Activated T-helper 9 cell treated with anti-CD3 and anti-CD28 coated beads, Interleukin-2, amount 50 U/mL, for 16 hours (primary cell): ENCODE results near the gene CLCN7.
"Not testable (repeated sequence)": the region's sequence is repeated elsewhere in the genome, so short reads cannot be mapped to it uniquely, and the experiment has no call there.

Experiments
- DNase-seq: peaks from one replicate; pipeline ENCODE4 v3.0.0-alpha.2; 2020; ENCODE audit warnings: low read depth

The CLCN7 gene

DNA sequence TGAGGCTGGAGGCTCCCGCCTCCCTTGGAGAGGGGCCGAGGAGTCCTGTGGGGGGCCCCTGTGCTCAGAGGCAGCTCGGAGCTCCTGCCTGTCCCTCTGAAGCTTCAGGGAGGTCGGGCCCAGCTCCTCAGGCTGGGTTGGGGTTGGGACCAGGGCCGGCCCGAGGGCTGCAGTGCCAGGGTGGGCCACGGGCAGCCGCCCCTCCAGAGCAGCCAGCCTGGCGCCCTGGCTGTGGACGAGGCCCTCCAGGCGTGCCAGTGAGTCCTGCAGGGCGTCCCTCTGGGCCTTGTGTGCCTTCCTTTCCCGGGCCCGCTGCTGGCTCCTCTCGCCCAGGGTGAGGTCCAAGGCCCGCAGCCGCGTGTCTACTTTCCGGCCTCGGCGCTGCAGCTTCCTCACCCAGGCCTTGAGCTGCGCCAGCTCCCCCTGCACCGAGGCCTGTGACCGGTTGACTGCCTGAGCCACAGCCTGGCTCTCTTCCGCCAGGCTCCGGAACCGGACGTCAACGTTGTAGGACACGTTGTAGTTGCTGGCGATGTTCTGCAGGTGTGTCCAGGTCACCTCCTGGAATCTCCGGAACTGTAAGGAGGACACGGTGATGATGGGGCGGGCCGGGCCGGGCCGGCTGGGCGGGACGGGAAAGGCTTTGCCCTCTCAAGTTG is 12.7 kb upstream of the CLCN7 start:
- DNase-seq: no peak

DNA sequence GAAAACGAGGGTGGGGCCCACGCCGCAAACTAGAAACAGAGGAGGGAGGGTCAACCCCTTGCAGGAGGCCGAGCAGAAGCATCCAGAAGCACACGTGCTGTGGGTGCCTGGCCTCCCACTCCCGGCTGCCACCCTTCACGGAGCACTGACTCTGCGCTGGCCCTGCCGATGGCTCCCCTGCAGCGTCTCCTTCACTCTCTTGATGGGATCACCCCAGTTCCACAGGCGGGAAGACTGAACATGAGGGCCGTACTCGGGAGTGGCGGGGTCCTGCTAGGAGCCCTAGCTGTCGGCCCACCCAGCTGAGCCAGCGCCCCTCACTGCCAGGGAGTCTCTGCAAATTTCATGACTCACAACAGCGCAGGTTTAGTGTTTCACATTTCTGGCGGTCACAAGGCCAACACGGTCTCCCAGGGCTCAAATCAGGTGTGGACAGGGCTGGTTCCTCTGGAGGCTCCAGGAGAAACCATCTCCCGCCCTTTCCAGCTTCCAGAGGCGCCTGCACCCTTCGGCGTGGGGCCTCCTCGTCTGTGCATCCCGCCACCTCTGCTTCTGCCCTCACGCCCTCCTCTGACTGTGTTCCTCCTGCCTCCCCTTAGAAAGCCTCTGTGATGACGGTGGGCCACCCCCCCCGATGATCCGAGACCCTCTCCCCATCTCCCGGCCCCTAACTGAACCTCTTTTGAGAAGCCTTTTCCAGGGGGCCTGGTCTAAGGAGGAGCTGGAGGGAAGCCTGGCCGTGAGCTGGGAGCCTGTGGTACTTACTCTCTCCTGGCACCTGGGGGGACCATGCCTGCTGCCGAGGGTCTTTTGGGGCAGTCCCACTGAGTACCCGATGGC is 11.9 kb upstream of the CLCN7 start:
- DNase-seq: no peak

DNA sequence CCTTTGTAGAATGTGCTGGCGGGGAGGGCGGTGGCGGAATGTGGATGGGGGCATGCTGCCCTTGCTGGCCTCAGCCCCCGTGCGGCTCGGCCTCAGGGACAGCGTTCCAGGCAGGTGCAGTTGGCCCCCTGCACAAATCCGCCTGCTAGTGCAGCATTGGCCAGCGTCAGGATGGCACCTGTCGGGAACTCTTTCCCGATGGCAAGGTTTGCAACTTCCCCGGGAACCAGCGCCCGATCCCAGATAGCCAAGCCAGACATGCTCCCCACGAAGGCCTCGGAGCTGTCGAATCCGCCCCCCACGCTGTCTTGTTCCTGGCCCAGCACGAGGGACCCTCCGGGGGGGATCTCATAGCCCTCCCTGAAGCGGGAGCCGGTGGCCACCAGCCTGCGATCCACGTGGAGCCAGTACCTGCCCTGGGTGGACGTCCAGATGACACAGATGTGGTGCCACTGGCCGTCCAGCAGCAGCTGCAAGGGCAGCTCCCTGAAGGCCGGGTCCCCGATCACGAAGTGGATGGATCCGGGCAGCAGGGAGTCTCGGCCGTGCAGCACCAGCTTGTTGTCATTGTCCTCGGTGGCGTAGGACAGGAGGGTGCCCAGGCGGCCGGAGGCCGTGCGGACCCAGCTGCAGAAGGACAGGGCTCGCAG is 11.1 kb upstream of the CLCN7 start:
- DNase-seq: no peak

DNA sequence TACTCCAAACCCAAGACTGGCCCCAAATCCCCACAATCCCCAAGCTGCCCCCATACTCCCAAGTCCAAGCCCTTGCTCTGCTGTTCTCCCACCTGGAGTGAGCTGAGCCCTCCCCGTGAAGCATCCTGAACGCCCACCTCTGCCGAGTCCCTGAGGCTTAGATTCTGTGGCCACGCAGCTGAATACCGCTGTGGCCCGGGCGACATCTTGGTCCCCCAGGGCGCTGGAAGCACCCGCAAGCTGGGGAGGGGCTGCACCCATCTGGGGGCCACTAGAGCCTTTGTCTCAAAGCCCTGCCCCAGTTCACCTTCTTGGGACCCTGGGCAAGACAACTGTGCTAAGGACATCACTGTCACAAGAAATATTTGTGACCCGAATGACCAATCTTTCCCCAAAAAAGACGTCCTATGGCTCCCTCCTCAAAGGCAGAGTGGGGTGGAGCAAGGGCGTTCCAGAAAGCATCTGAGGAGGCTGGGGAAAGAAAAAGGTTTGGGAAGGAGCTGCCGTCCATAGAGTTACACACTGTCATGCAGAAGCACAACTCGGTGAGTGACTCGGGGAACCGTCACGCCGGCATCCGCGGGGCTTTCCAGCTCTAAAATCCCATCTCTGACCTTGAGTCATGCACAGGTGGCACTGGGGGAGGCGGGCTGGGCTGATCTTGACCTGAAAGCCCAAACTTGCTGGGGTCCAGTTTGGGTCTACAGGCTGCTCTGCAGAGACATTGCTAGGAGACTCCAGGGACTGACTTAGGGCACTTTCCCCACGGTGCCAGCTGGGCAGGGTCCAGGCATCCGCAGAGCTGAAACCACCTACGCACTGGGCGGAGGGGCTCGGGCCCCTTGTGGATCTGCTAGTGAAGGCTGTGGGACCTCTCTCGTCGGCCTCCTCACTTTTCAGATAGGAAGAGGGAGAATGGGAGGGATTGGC is 7.3 kb upstream of the CLCN7 start:
- DNase-seq: no peak

DNA sequence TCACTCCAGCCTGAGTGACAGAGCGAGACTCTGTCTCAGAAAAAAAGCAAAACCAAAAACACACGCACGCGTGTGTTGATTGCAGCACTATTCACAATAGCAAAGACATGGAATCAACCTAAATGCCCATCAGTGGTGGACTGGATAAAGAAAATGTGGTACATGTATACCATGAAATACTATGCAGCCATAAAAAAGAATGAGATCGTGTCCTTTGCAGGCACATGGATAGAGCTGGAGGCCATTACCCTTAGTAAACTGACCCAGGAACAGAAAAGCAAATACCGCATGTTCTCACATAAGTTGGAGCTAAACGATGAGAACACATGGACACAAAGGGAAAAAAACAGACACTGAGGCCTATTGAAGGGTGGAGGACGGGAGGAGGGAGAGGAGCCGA is 4.1 kb upstream of the CLCN7 start:
- not testable (repeated sequence) for DNase-seq

DNA sequence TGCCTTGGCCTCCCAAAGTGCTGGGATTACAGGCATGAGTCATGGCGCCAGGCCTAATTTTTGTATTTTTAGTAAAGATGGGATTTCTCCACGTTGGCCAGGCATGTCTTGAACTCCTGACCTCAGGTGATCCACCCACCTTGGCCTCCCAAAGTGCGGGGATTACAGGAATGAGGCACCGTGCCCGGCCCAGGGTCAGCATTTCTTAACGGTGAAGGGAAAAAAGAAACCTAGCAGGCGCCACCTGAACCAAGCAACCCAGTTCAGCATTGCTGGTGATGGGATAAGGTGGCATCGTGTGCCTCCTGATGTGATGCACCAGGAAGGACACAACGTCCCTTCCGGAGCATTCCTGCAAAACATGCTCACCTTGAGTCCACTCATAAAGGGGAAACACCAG is 2.2 kb upstream of the CLCN7 start:
- no peak for DNase-seq

DNA sequence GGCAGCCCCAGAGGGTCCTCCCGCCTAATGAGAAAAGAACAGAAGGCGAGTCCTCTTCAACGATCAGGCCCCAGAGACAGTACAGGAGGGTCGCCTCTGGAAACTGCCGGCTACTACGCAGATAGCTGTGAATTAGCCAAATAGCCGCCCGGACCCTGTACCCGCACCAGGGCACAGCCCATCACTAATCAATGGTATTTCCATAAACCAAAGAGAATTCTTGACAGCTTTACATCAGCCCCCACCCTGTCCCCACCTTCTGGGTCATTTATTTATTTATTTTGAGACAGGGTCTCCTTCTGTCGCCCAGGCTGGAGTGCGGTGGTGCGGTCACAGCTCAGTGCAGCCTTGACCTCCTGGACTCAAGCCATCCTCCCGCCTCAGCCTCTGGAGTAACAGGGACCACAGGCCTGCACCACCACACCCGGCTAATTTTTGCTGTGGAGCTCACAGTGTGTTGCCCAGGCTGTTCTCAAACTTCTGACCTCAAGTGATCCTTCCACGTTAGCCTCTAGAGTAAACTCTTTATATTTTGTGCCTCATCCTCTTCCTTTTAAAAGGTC is 805 bp upstream of the CLCN7 start:
- no peak for DNase-seq

DNA sequence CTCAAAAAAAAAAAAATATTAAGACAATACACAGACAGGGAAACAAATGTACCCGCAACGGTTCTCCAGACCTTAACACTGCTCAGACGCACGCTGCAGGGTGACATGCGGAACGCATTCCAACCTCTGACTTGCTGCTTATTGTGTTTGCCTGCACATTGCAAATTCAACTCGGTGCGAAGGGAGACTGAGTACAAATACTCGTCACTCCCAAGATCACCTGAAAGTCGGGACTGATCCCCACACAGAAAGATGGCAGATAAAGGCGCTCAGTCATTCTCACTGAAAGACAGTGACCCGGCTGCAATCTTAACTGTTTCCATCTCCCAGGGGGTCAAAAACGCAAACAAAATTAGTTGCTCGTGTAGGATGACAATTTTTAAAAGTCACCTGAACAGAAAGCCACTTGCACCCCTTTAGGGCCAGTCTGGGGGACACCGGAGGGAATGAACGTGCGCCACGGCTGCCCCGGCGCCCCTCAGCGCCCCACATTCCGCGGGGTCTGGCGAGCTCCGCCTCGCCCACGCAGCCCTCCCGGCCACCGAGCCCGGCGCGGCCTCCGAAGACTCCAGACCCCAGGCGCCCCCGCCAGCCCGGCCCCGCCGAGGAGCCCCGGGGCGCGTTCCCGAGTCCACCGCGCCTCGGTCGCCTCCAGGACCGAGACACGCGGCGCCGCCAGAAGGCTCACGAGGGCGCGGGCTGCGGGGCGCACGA is 589 bp downstream of the CLCN7 start:
- no peak for DNase-seq

DNA sequence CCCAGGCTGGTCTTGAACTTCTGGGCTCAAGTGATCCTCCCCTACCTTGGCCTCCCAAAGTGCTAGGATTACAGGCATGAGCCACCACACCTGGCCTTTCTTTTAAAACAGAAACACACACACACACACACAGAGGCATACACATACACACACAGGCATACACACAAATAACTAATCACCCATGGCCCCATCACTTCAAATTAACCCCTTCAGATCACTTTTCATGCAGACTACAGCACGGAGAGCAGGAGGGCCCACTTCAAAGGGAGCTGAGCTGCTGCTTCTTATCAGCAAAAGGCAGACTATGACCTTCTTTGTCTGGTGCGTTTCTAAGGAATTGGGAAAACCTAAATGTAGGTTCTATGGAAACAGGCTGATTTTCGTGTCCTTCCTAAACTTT is 1.9 kb downstream of the CLCN7 start:
- no peak for DNase-seq

DNA sequence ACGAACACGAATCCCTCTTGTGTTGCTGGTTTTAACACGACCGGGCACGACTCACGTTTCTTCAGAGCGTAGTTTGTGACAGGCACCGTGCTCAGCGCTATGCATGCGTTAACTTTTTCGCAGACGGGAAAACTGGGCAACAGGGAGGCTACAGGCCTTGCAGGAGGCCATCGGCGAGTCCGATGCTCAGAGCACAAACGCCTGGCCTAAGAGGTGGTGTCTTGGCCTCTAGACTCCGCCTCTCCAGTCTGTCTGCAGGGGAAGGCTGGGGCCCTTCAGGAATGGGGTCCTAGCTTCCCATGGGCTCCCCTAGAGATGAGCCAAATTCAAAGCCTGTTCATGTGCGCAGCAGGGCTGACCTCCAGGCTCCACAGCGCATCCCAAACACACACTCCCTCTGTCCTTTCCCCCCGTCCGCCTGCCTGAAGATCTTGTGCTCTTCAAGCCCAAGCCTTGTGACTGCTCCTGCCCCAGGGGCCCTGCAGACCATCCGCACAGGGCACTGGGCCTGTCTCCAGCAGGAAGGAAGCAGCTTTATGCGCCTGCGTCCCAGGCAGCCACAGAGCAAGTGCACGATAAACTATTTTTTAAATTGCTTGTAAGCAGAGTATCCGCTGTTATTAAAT is 3.1 kb downstream of the CLCN7 start:
- DNase-seq: no peak

DNA sequence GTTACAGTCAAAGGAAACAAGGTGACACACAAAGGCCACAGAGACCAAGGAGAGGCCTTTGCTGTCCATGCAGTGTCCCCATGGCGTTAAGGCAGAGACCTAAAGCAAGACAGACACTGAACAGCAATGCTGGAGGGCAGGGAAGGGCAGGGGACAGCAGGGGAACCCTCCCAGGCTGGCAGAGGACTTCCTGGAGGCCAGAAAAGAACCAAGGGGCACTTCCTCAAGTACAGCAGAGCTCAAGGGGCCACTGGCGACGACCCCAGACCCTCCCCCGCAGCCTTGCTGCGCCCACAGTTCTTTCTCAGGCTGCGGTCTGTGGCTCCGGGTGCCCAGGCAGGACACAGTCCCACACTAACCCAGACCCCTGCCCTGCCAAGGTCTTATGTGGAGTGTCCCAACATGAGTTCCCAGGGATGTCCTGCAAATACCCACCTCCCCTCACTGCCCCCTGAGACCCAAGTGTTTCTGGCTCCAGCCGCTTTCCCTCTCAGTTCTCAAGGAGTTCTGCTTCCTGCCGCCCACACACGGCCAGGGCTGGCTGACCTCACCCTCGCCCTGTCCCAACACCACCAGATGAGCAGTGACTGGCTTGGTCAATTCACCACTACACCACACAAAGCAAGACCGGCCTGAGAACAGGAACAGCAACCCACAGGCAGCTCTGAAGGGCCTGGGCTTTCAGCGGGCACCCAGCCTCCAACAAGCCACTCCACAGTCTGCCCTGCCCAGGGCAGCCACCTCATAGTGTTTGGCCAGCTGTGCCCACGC is 4.2 kb downstream of the CLCN7 start:
- no peak for DNase-seq

DNA sequence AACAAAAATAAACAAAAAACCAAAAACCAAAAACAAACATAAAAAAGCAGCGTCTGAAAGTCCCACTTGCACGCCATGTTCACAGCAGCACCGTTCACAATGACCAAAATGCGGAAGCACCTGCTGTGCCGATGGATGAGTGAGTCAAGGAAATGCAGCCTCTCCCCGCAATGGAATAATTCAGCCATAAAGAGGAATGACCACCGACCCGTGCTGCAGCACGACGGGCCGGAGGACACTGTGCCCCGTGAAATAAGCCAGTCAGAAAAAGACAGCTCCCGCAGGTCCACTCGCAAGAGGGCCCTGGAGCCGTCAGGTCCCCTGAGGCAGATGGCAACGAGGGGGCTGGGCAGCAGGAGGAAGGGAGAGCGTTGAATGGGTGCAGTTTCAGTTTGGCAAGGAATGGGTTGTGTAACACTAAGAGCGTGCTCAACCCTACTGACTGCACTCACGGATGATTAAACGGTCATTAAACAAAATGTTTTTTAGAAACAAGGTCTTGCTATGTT is 5.1 kb downstream of the CLCN7 start:
- no peak for DNase-seq

DNA sequence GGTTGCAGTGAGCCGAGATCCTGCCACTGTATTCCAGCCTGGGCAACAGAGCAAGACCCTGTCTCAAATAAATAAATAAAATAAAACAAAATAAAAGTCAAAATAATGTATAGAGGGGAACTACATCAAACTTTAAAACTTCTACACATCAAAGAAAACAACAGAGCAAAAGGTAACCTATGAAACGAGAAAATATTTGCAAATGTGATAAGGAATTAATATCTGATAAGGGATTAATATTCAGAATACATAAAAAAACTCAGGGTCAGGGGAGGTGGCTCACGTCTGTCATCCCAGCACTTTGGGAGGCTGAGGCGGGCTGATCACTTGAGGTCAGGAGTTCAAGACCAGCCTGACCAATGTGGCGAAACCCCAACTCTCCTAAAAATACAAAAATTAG is 5.7 kb downstream of the CLCN7 start:
- not testable (repeated sequence) for DNase-seq

DNA sequence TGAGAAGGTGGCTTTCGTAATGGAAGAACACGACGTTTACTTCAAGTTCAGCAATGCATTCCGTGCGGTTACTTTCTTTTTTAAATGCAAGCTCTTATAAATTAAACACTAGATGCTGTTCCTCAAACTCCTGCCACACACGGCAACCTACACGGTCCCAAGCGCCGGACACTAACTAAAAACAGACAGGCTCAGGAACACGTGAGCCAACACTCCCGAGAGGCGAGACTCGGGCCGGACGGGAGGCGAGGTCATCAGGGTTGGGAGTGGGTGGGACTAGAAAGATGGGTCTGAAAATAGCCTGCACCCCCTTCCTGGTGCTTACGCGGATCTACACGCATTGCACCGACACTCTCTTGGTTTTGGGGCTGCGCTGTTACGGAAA is 6.4 kb downstream of the CLCN7 start:
- no peak for DNase-seq

DNA sequence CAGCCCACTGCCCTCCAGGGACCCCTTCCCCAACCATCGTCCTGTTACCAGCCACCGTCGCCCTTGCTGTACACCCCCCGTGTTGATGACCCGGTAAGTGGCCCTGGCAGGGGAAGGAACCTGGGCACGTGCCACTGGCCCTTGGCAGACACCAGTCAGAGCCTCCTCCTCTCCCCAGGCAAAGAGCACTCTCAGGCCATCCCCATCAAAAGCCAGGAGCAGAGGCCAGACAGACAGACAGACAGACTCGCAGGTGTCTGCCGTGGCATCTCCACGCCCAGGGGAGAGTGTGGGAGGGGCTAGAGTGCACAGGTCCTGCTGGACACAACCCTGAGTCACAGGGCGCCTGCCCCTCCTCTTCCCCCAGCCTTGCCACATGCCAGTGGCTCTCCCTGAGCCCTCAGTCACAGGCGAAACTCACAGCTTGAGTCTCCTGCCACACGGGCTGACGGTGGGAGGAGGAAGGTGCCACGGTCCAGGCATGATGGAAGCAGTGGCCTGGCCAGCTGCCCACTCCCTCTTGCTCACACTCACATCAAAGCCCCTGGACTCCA is 7.8 kb downstream of the CLCN7 start:
- no peak for DNase-seq

DNA sequence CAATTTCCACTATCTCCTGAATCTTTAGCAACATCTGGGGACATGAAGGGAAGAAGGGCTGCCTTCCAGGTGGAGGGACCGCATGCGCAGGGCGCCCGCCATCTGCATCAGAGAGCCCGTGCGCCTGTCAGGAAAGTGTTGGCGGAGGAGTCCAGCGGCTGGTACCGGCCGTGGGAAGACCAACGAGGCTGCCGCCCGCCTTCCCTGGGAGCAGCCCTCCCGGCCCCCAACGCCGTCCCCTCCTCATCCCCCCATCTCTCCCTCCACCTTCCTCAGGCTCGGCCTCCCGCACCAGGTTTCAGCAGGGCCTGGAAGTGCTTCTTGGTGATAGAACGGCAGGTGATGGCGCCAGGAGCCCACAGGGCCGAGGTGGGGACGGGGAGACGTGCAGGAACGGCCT is 8.8 kb downstream of the CLCN7 start:
- no peak for DNase-seq

DNA sequence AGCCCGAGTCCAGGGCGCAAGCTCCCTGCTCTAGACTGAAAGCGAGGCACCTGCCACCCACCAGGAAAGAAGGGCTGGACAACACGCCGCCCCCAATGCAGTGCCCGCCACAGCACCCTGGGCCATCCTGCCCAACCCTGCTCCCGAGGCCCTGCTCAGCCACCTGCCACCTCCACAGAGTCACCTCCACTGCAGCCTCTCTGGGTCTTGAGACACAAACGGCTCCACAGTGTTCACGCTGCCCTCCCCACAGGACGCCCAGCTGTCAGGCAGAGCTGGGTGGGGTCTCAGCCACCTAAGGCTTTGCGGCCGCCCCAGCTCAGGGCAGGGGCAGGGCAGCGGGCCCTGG is 9.3 kb downstream of the CLCN7 start:
- no peak for DNase-seq

DNA sequence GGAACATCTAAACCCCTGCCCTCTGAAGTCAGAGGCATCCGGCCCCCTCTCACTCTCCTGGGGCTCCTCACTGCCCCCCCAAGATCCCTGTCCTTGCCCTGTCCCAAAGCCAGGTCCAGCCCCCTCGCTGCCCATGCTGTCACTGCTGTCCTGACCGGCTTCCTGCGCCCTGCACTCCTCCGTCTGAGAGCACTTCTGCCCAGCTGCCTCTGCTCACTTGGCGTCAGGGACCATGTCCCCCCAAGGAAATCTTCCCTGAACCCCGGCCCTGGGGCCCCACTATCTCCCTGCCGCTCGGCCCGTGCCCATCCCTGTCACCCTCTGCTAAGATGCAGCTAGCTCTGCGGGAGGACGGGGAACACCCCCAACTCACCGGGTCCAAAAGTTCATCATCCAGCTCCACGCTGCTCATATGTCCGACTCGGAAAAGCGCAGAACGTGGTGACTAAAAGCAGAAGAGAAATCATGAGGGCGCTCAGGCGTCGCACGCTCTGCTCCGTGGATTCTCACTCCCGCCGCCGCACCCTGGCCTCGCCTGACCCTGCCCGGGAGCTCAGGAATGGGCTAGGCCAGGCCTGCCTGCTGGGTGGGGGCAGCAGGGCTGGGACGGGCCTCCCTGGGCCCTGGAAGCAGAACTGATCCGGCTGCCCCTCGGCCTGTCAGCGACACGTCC is 9.8 kb downstream of the CLCN7 start:
- no peak for DNase-seq
